ENCODE results near the gene CEL.
A peak's percentile ranks its signal among the peaks of the same experiment; 100 is the strongest.
"Not testable (repeated sequence)": the region's sequence is repeated elsewhere in the genome, so short reads cannot be mapped to it uniquely, and the experiment has no call there.

CEL gene

GRCh38 chr9:133061764-133062145, at the start of gene CEL:
Gene CEL, plus strand, starts transcription at chr9:133061981. Its CDS starts 22 bp downstream, at chr9:133062003.
- H3K4me3 ChIP-seq (ENCODE audit: low read depth, low read length) = not testable (repeated sequence)

- TF ChIP-seq CTCF (IDR thresholded peaks at IDR 0.05; ENCODE audit: borderline replicate concordance, insufficient read depth, low read depth, low read length) = no peak
- no peak overlapping the region for H3K4me3 ChIP-seq (ENCODE audit: low read depth, low read length)
Observed at GRCh38 chr9:133014696-133015095, 47.1 kb upstream of the CEL start.

DNA sequence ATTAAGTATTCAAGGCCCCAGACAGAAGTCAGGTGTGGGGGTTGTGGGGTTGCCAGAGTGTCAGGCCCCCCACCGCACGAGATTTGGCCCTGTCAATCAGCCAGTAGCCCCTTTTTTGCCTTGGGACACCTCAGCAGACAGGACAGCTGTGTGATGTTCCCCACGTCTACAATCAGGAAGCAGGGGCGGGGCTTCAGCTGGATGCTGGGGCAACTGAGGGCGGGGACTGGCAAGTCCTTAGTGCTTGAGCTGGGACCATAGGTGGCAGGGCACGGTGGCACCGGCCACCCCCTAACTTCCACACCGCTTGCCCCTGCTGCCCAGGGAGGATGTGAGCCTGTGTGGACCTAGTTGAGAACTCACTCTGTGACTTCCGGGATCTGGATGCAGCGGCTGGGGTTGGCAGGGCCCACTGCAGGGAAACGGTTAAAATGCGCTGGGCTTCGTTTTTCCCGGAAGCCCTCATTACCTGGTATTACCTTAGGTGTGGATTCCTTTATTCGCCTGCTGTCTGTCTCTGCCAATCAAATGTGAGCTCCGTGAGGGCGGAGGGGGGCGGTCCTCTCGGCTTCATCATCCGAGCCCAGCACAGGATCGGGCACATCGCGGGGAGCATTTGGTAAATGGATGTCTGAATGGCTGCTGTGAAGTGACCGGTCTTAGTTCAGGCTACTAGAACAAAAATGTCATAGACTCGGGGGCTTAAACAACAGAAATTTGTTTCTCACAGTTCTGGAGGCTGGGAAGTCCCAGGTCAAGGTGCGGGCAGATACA, 38.5 kb upstream of the CEL start:
- no peak overlapping the region for H3K4me3 ChIP-seq (ENCODE audit: low read depth, low read length)
- no peak for TF ChIP-seq CTCF (IDR thresholded peaks at IDR 0.05; ENCODE audit: borderline replicate concordance, insufficient read depth, low read depth, low read length)

GRCh38 chr9:133026426-133026825, 35.4 kb upstream of the CEL start:
- no peak for TF ChIP-seq CTCF (IDR thresholded peaks at IDR 0.05; ENCODE audit: borderline replicate concordance, insufficient read depth, low read depth, low read length)
- no peak overlapping the region for H3K4me3 ChIP-seq (ENCODE audit: low read depth, low read length)

GRCh38 chr9:133027134-133027533, 34.6 kb upstream of the CEL start:
- H3K4me3 ChIP-seq (ENCODE audit: low read depth, low read length) = no peak overlapping the region
- no peak for TF ChIP-seq CTCF (IDR thresholded peaks at IDR 0.05; ENCODE audit: borderline replicate concordance, insufficient read depth, low read depth, low read length)

GRCh38 chr9:133028221-133028620, 33.6 kb upstream of the CEL start:
- TF ChIP-seq CTCF (IDR thresholded peaks at IDR 0.05; ENCODE audit: borderline replicate concordance, insufficient read depth, low read depth, low read length) = no peak
- no peak overlapping the region for H3K4me3 ChIP-seq (ENCODE audit: low read depth, low read length)

DNA sequence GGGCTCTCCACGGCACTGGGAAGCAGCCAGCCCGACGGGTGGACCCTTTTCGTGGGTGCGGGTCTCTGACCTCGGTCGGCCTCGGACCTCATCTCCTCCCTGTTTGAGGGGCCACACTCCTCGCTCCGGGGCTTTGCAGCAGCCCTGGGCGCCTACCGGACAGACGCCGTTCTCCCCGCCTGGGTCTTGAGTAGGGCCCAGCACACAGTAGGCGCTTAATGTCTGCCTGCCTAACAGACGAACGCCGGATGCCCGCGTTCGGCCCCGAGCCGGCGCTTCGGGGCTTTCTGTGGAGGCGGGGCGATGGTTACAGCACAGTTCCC, 31.8 kb upstream of the CEL start:
- no peak for TF ChIP-seq CTCF (IDR thresholded peaks at IDR 0.05; ENCODE audit: borderline replicate concordance, insufficient read depth, low read depth, low read length)

More for the DNA sequence above, 31.8 kb upstream of the CEL start:
- peak overlapping the region; percentile 93 for H3K4me3 ChIP-seq (ENCODE audit: low read depth, low read length)

Measured in GM12875 (cell line).